Uterus (tissue), 4 donors: ENCODE data around the gene RASD1. TPM values are rescaled to one million over a fixed set of nuclear protein-coding genes. Genes with fewer than 3 reads are reported as not detected.

Source experiments
- DNase-seq, 2 donors: peaks; one replicate each; pipeline ENCODE4 v3.0.0-alpha.2; 2019 to 2020
- H3K27ac ChIP-seq, 2 donors: fragments of 200-600 bp; sonication (generic); 1 replicate in 1 of 2; 2 replicates in 1 of 2; pipeline ENCODE4 v1.5.1; 2016 to 2018
- H3K27me3 ChIP-seq, 2 donors: fragments of 200-600 bp; sonication (generic); one replicate each; pipeline ENCODE4 v1.5.1; 2018 to 2019; ENCODE audit warnings: control low read depth in 1 of 2
- H3K36me3 ChIP-seq, 2 donors: fragments of 200-600 bp; sonication (generic); one replicate each; pipeline ENCODE4 v1.5.1; 2019; ENCODE audit warnings: control low read depth in 1 of 2
- H3K4me1 ChIP-seq, 2 donors: fragments of 200-600 bp; sonication (generic); one replicate each; pipeline ENCODE4 v1.5.1; 2018 to 2019; ENCODE audit warnings: control low read depth in 1 of 2
- H3K4me3 ChIP-seq, 2 donors: fragments of 200-600 bp; sonication (generic); 1 replicate in 1 of 2; 2 replicates in 1 of 2; pipeline ENCODE4 v1.5.1; 2018 to 2019; ENCODE audit warnings: mild to moderate bottlenecking in 1 of 2
- H3K9me3 ChIP-seq, 2 donors: fragments of 200-600 bp; sonication (generic); one replicate each; pipeline ENCODE4 v1.5.1; 2019; ENCODE audit warnings: control low read depth in 1 of 2
- CTCF ChIP-seq, 4 experiments: fragments of 200-600 bp in 2 of 4; fragments of 450-650 bp in 2 of 4; sonication (generic) in 2 of 4; IDR thresholded peaks; one replicate each; pipeline ENCODE4 v1.5.1; 2016 to 2019; ENCODE audit warnings: antibody characterized with exemption in 4 of 4, mild to moderate bottlenecking in 2 of 4, moderate library complexity in 1 of 4
- POLR2A ChIP-seq, 2 donors: fragments of 450-650 bp; IDR thresholded peaks; one replicate each; pipeline ENCODE4 v1.6.1; 2016; ENCODE audit warnings: antibody characterized with exemption in 2 of 2, mild to moderate bottlenecking in 1 of 2, moderate library complexity in 1 of 2
- intact Hi-C: fragments of 100-400 bp; cut with DNase I; formaldehyde crosslinking; loops from one replicate; pipeline ENCODE4 v1.15.1; 2023; ENCODE audit warnings: low total_unique reads
- total RNA-seq, 4 donors: library from RNA; depleted of rRNA in 3 of 4; stranded (reverse); fragments of >200 nt in 3 of 4; gene quantifications; one replicate each; pipeline versions ENCODE4 v1.1.0 to v1.2.4, GENCODE V29; 2014 to 2023
- donor health status: DM: yes; HTN: yes; CAD: no.

The RASD1 gene
- total RNA-seq, 4 donors from 2014 or later, result 0.59 to 12.7 (median 7.4) TPM

- H3K27me3 ChIP-seq, result no peaks in the 10 kb centered on the region
- H3K4me1 ChIP-seq, result peaks cover 0 to 11% of the 10 kb centered on the region in 2 donors
- TF ChIP-seq POLR2A (IDR thresholded peaks at IDR 0.05), result no peak
- no peak for TF ChIP-seq CTCF (IDR thresholded peaks at IDR 0.05)
- intact Hi-C loops, result loop anchor here (10.0 kb wide), 1 partner anchor 101 kb away; the partner anchor contains the start of gene PEMT
- H3K36me3 ChIP-seq, result no peaks in the 10 kb centered on the region
- H3K9me3 ChIP-seq, result no peaks in the 10 kb centered on the region
- DNase-seq, result no peak
- H3K4me3 ChIP-seq, result no peak overlapping the region
- H3K27ac ChIP-seq, result no peak overlapping the region
Observed at GRCh38 chr17:17493986-17494466, 2.2 kb downstream of the RASD1 start.

GRCh38 chr17:17493249-17493985 lies 2.8 kb downstream of the RASD1 start:
- Histone ChIP-seq H3K27ac (no peak overlapping the region), H3K27me3 (no peaks in the 10 kb centered on the region), H3K36me3 (no peaks in the 10 kb centered on the region), H3K9me3 (no peaks in the 10 kb centered on the region), H3K4me1 (peaks cover 0 to 11% of the 10 kb centered on the region in 2 donors), H3K4me3 (no peak overlapping the region)
- DNase-seq, result no peak
- intact Hi-C loops, result loop anchor here (10.0 kb wide), 1 partner anchor 101 kb away; the partner anchor contains the start of gene PEMT
- TF ChIP-seq CTCF (IDR thresholded peaks at IDR 0.05) (no peak), POLR2A (IDR thresholded peaks at IDR 0.05) (no peak)

DNA sequence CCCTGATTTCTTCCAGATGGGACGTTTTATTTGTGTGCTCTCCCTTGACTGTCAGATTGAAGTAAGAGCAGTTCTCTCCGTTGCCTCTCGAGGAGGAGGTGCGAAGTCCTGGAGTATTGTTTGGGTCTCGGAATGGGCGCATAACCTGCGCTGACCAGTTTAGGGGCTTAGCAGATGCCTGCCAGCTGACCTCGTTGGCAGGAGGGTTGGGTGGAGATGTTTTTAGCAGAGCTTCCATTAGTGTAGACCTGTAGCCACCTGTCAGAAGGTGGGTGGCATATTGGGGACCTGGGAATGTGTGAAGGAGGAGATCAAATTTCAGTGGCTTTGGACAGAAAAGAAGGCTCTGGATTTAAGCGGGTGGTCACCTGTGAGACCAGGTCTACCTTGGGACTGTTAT lies 3.6 kb downstream of the RASD1 start:
- H3K9me3 ChIP-seq, result no peaks in the 10 kb centered on the region
- no peaks in the 10 kb centered on the region for H3K36me3 ChIP-seq
- intact Hi-C loops, result loop anchor here (10.0 kb wide), 1 partner anchor 102 kb away; the partner anchor contains the start of gene PEMT
- TF ChIP-seq CTCF (IDR thresholded peaks at IDR 0.05), result no peak
- no peak for TF ChIP-seq POLR2A (IDR thresholded peaks at IDR 0.05)
- no peaks in the 10 kb centered on the region for H3K27me3 ChIP-seq
- H3K4me1 ChIP-seq, result peaks cover 0 to 11% of the 10 kb centered on the region in 2 donors
- no peak overlapping the region for H3K4me3 ChIP-seq
- no peak for DNase-seq
- H3K27ac ChIP-seq, result no peak overlapping the region

GRCh38 chr17:17492085-17492484 lies 4.1 kb downstream of the RASD1 start:
- Histone ChIP-seq H3K27ac (no peak overlapping the region), H3K27me3 (no peaks in the 10 kb centered on the region), H3K4me1 (peaks cover 0 to 11% of the 10 kb centered on the region in 2 donors), H3K4me3 (no peak overlapping the region), H3K9me3 (no peaks in the 10 kb centered on the region), H3K36me3 (no peaks in the 10 kb centered on the region)
- DNase-seq, result no peak
- TF ChIP-seq POLR2A (IDR thresholded peaks at IDR 0.05) (no peak), CTCF (IDR thresholded peaks at IDR 0.05) (no peak)
- intact Hi-C loops, result loop anchor here (10.0 kb wide), 1 partner anchor 103 kb away; the partner anchor contains the start of gene PEMT

DNA sequence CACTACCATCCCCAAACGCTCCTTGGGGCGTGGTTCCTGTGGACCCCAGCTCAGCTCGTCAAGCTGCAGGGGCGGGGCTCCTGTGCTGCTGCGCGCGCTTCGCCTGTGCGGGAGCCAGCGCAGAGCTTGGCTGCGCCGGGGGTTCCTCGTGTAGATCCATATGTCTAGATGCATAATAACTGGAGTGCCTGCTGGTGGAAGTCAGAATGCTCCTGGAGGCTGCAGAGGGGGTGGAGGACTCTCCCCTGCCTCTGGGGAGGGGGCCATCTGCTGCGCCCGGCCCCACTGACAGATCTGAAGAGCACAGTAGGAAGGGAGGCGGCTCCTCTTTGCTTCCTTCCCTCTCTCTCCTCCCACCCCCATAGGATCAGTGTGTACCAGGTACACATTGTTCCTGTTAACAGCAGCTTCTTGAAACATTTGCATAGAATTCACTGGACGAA lies 4.6 kb downstream of the RASD1 start:
- H3K4me1 ChIP-seq, result peaks cover 0 to 11% of the 10 kb centered on the region in 2 donors
- no peaks in the 10 kb centered on the region for H3K9me3 ChIP-seq
- no peak for DNase-seq
- no peak overlapping the region for H3K27ac ChIP-seq
- no peak overlapping the region for H3K4me3 ChIP-seq
- TF ChIP-seq POLR2A (IDR thresholded peaks at IDR 0.05) (no peak), CTCF (IDR thresholded peaks at IDR 0.05) (no peak)
- intact Hi-C loops, result loop anchor here (10.0 kb wide), 1 partner anchor 103 kb away; the partner anchor contains the start of gene PEMT
- H3K27me3 ChIP-seq, result no peaks in the 10 kb centered on the region
- no peaks in the 10 kb centered on the region for H3K36me3 ChIP-seq
